GM18907 (cell line): ENCODE measurements around the gene GPR153.
"Not testable (repeated sequence)": the region's sequence is repeated elsewhere in the genome, so short reads cannot be mapped to it uniquely, and the experiment has no call there.

Source experiments
- ATAC-seq: cut with Tn5 transposase; IDR thresholded peaks from one replicate; pipeline ENCODE4 v1.9.1; 2021; ENCODE audit warnings: mild to moderate bottlenecking, moderate library complexity; ENCODE audit not compliant: unreplicated experiment

GPR153 gene

GRCh38 chr1:6260961-6261614 lies at the start of gene GPR153:
TSS of gene GPR153 (minus strand) at chr1:6261098. CDS start at chr1:6254905, 6,193 bp downstream.
- ATAC-seq = peak; percentile 36

DNA sequence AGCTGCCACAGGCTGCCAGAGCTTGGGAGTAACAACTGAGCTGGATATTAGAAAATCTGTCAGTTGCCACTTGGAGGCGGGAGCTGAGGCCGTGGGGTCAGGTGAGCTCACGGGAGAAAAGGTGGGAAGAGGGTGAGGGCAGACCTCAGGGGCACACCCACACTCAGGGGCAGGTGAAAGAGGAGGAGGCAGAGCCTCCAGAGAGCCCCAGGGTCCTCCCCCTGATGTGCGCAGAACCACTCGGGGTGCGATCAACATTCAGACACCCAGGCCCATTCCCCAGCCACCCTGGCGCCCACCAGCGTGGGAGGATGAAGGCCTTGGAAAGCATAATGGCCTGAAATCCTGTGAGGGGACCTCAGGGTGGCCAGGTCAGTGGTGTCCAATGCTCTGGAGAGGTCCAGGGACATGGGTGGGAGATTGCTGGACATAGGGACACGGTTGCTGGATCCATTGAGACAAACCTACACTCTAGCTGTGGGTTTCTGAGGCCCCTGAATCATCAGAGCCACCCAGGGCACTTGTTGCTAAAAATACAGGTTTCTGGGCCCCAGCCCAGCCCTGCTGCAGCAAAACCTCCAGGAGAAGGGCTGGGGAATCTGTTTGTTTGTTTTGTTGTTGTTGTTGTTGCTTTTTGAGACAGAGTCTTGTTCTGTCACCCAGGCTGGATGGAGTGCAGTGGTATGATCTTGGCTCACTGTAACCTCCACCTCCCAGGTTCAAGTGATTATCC lies 49.4 kb upstream of the GPR153 start:
- no peak for ATAC-seq

- ATAC-seq = no peak
Measured at GRCh38 chr1:6309564-6309963, 48.7 kb upstream of the GPR153 start.

GRCh38 chr1:6308449-6308848 lies 47.6 kb upstream of the GPR153 start:
- no peak for ATAC-seq

DNA sequence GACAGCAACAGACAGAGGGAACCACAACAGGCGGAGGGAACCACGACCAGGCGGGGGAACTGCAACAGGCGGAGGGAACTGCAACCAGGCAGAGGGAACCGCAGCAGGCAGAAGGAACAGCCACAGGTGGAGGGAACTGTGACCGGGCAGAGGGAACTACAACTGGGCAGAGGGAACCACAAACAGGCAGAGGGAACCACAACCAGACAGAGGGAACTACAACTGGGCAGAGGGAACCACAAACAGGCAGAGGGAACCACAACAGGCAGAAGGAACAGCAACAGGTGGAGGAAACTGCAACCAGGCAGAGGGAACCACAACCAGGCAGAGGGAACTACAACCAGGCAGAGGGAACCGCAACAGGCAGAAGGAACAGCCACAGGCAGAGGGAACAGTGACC lies 46.8 kb upstream of the GPR153 start:
- ATAC-seq = not testable (repeated sequence)

- ATAC-seq = no peak
Measured at GRCh38 chr1:6307099-6307498, 46.2 kb upstream of the GPR153 start.

DNA sequence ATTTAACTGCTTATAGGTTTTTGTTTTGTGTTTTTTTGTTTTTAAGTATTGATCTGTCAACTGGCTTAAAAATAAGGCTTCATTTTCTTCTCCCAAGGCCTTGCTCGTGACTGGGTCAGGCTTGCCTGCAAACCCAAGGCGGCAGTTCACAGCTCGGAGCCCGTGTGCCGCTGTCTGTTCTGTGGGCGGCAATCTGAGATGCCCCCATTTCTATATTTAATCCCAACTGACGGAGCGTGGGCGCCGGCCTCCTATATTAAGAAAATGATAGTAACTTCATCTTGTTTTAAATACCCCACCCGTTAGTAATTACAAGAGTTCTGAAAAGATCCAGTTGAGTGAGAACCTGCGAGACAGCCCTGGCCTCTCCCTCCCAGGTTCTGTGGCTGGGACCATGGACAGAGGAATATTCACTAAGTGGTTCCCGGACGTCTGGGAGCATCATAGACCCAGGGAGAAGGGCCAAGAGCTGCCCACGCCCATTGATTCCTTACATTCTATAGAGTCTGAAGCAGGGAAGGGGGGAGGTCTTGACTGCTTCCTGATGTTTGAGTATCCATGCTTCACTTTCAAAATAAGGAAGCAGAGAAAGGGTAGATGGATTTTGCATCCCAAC lies 42.6 kb upstream of the GPR153 start:
- no peak for ATAC-seq

GRCh38 chr1:6302568-6302967 lies 41.7 kb upstream of the GPR153 start:
- no peak for ATAC-seq

GRCh38 chr1:6301526-6301925 lies 40.6 kb upstream of the GPR153 start:
- ATAC-seq = no peak

DNA sequence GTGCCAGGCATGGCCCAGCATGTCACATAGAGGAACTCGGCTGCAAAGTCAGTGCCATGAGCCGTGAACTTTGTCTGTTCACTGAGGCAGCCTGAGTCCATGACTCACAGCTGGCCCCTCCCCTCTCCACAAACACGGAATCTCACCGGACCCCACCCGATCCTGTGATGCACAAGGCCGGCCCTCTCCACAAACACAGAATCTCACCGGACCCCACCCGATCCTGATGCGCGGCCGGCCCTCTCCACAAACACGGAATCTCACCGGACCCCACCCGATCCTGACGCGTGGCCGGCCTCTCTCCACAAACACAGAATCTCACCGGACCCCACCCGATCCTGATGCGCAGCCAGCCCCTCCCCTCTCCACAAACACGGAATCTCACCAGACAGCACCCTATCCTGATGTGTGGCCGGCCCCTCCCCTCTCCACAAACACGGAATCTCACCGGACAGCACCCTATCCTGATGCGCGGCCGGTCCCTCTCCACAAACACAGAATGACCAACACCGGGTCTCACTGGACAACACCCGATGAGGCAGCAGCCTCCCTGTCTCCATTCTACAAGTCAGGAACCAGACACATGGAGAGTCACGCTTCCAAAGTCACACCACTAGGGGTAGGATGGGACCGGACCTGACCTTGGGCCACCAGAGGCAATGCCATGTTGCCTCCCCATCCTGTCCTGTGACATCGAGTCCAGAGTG lies 39.6 kb upstream of the GPR153 start:
- ATAC-seq = no peak

DNA sequence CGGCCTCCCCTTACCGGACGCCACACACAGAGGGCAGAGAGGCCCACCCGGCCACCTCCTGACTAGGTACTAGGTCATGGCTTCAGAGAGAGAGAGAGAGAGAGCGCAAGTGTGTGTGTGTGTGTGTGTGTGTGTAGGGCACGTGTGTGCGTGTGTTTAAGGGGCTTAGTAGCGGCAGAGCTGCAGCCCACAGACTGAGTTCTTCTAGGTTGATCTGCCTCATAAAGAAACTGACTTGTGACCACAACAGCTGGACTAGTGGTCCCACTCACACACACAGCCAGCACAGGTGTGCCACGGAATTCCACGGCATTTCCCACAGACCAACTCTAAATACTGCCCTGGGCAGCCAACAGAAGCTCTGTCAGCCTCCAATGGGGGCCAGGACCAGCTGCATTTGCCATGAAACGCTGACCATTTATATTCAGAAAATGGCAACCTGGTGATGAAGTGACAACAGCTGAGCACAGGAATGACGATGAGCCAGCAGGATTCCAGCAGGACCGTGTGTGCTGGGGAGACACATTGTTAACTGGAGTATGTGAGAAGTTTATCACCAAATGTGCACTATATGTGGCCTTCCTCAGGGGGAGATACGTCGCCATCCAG lies 38.8 kb upstream of the GPR153 start:
- ATAC-seq = no peak

DNA sequence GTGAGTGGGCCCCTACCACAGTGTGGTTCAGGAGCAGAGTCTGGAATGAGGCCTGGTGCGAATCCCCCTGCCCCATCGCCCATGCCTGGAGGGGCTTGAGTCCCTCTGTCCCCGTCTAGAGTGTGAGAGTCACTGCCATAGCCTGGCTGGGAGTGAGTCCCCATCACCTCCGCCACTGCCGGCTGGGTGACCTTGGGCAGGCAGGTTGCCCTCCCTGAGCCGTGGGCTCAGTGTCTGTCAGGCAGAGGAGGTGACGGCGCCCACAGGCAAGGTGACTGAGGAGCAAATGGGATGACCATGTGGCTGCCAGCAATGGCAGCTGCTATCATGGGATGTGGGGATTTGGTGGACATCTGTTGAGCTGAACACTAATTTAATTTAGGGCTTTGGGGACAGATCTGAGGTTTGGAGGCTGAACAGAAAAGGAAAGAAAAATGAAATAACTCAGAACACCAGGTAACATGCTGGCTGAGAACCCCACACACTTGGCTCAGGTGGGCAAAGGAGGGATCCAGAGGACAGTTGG lies 38.1 kb upstream of the GPR153 start:
- no peak for ATAC-seq

GRCh38 chr1:6298530-6298929 lies 37.6 kb upstream of the GPR153 start:
- ATAC-seq = no peak

- no peak for ATAC-seq
Measured at GRCh38 chr1:6295910-6296309, 35.0 kb upstream of the GPR153 start.

GRCh38 chr1:6294890-6295556 lies 34.1 kb upstream of the GPR153 start:
- no peak for ATAC-seq

- ATAC-seq = no peak
Measured at GRCh38 chr1:6294080-6294889, 33.4 kb upstream of the GPR153 start.

GRCh38 chr1:6292102-6292501 lies 31.2 kb upstream of the GPR153 start:
- no peak for ATAC-seq

- no peak for ATAC-seq
Measured at GRCh38 chr1:6288665-6289064, 27.8 kb upstream of the GPR153 start.

GRCh38 chr1:6288026-6288425 lies 27.1 kb upstream of the GPR153 start:
- ATAC-seq = no peak
